NCI-H1417 treated with DMSO at 0.1 percent for 48 hours (cell line): ENCODE results near the gene ERMAP.

Experiments
- DNase-seq: peaks from one replicate; lab custom pipeline; 2025; lab: John Stamatoyannopoulos, UW

Gene ERMAP

GRCh38 chr1:42876009-42876408 is 59.1 kb downstream of the ERMAP start:
- no peak for DNase-seq

DNA sequence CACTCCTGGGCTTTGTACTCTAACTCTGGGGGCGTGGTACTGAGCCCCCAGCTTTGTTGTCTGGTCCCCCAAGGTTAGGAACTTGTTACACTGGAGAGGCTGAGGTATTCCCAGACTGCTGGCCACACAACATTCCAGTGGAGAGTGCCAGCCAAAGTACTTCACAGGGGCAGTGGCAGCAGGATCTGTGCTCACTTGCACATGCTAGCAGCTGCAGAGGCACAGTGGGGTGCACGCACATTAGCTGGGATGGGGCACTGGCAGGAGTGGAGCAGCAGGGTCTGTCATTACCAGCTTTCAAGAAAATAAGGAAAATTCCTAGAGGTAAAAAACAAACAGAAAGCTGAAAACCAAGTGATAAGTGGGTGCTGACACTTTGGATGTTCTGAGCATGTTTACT is 60.5 kb downstream of the ERMAP start:
- DNase-seq, result no peak

DNA sequence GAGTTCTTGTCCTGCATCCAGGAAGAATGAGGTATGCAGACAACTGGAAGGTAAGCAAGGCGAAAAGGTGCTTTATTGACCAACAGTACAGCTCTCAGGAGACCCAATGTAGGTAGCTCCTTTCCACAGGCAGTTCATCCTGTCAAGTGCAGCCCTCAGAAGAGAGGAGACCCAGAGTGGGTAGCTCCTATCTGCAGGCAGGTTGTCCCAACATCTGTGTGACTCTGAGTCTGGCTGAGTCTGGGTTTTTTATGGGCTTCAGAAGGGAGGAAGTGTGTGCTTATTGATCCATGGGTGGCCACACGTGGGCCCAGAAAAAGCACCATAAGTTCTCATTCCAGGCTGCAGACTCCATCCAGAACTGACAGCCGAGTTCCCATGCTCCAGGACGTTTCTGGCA is 63.5 kb downstream of the ERMAP start:
- no peak for DNase-seq

DNA sequence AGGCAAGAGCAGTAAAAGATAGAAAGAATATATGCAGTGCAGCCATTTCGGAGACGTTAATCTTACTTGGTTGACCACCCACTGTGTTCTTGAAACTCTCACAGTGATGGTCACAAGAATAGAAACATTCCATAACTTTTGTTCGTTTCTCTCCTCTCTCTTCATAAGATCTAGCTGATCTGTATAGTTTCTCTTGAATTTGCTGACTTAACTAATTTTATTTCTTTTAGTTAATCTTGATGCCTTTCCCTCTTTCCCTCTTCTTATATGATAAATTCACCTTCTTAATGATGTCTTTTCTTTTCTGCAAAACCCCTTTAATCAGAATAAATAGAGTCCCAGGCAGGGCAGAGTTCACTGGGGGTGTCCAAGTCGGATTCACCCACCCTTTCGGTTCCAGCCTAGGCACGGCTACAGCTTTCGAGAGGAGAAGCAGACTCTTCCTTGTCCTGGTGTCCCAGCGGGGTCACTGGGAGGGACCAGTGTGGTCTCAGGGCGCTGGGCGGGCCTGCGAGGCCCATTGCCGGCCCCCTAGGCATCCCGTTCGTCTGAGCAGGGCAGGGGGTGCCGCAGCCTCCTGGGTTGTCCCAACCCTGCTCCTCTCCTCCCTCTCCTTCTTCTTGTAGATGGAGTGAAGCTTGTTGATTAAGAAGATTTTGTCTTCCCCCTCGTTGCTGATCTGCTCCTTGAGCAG is 69.3 kb downstream of the ERMAP start:
- DNase-seq, result no peak

DNA sequence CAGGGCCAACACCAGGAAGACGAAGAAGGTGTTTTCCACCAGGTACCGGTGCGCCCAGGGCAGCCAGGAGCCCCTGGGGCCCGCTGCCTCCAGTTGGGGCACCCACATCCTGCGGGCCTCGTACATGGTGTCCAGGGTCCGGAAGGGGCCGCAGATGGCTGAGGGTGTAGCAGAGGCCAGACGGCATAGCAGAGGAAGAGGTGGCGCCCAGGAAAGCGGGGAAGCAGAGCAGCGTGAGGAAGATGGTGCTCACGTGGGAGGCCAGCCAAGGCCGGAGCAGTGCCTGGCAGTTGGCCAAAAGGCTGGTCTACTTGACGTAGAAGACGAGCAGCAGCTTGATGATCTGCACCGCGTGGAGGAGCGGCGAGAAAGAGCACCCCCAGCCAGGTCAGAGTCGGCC is 69.9 kb downstream of the ERMAP start:
- DNase-seq, result no peak

- no peak for DNase-seq
Measured at GRCh38 chr1:42887366-42887765, 70.4 kb downstream of the ERMAP start.

DNA sequence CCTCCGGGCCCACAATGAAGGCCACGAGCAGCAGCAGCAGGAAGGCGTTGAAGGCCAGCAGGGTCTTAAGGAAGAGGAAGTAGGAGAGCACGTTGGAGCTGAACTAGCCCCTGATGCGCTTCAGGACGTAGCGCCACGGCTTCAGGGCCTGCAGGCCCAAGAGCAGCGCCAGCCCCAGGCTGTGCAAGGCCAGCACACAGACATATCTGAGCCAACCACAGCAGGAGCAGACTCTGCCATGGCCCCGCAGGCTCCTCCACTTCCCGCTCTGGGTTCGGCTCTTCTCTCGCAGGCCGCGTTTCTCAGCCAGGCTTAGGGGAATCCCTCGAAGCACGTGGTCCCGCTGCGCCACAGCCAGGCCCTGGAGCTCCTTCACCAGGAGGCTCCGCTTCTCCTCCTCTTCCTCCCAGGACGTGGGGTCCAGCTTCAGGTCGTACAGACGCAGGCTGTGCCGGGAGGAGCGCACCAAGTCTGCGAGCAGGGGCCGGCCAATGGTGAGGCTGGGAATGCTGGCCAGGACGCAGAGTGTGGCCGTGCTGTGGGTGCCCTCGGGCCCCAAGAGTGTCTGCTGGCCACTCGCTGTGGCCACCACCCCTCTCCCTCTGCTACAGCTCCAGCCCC is 71.2 kb downstream of the ERMAP start:
- DNase-seq, result no peak

GRCh38 chr1:42889264-42889663 is 72.3 kb downstream of the ERMAP start:
- no peak for DNase-seq

DNA sequence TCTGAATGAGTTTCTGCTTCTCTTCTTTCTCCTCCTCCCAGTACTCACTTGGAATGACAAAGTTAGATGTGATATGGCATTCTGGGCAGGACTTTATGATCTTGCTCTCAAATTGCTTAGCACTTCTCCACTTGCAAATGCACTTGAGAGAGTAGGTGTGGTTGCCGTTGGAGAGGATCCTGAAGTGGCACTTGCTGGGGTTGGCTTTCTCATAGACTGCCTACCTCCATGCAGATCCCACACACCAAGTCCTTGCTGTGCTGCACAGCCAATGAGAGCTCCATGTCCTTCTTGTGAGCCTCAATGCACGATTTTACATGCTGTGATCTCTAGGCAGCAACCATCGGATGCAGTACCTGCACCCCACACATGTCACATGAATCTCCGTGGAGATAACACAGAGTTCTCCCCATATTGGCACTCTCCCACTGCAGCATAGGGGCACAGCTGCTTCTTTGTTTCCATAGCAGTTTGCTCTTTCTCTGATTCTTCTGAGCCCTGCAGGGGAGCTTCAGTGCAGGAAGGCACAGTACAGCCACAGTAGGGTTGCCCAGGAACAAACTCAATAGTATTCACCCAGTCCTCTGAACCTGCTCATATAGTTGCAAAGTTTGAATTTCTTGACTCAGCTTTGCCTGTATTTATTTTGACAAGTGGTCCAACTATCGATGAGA is 74.7 kb downstream of the ERMAP start:
- DNase-seq, result no peak
